ENCODE data around the gene MST1.

DNA sequence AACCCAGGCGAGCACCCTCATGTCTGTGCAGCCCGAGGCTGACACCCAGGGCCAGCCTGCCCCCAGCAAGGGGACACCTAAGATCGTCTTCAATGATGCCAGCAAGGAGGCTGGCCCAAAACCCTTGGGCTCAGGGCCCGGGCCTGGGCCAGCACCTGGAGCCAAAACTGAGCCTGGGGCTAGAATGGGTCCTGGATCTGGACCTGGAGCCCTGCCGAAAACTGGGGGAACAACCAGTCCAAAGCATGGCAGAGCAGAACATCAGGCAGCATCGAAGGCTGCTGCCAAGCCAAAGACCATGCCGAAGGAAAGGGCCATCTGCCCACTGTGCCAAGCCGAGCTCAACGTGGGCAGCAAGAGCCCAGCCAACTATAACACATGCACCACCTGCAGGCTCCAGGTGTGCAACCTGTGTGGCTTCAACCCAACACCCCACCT is 46.5 kb downstream of the MST1 start:
- TF ChIP-seq POLR2A (IDR thresholded peaks at IDR 0.05; ENCODE audit: low read depth, low read length) (no peak), RAD21 (IDR thresholded peaks at IDR 0.05; ENCODE audit: low read length) (no peak), CTCF (conservative IDR thresholded peaks at IDR 0.05; ENCODE audit: low read depth, low read length) (no peak), RFX5 (IDR thresholded peaks at IDR 0.05; ENCODE audit: low read depth, low read length) (no peak), MAFK (IDR thresholded peaks at IDR 0.05; ENCODE audit: low read depth, low read length) (no peak), BHLHE40 (IDR thresholded peaks at IDR 0.05; ENCODE audit: low read depth, low read length) (no peak)
- TF ChIP-seq, protein P1, sequence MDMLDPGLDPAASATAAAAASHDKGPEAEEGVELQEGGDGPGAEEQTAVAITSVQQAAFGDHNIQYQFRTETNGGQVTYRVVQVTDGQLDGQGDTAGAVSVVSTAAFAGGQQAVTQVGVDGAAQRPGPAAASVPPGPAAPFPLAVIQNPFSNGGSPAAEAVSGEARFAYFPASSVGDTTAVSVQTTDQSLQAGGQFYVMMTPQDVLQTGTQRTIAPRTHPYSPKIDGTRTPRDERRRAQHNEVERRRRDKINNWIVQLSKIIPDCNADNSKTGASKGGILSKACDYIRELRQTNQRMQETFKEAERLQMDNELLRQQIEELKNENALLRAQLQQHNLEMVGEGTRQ (IDR thresholded peaks at IDR 0.05; ENCODE audit: low read depth, low read length) = no peak
